ENCODE measurements around the gene AIDA.

AIDA gene

DNA sequence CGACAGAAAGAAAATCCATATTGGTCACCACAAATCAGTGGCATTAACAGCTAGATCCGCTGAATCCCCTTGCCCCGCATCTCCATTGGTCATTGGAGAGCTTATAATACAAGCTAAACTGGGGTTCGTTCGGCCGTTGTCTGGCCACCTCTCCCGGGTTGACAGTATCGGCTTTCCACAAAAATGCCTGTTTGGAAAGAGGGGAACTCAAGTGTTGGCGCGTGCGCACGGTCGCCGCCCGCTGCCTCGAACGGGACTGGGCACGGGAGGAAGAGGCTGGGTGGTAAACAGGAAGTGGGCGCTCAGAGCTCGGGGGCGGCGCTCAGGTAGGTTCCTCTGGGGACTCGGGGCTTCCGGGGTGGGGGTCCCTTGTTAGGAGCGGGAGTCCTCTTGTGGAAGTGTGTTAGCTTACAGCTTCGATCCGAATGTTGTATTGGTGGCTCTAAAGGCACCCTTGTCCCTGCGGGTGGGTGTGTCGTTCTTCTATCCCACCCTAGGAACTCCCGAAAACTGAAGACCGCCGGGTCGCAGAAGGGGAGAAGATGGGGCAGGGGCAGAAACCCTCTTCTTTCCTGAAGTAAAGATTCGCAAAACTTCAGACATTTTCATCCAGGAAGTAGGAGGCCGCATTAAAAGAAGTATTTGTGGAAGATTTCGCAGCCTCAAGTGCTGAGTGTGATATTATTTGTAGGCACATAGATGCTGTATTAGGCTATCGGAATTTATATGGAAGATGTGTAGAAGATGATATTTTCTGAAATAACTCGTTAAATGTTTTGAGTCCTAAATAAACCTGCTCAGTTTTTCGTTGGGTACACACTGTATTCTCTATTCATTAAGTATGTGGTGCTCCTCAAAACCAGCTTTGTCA is 1.0 kb upstream of the AIDA start:
- H3K27me3 ChIP-seq (ENCODE audit: control insufficient read depth in 5 of 5, insufficient read depth in 4 of 5, low read length in 5 of 5) = no peaks in the 10 kb centered on the region
- H3K4me3 ChIP-seq (ENCODE audit: low read depth in 1 of 5, low read length in 5 of 5) = peak overlapping the region; percentile 81 to 100 (median 99)
- no peaks in the 10 kb centered on the region for H3K9me3 ChIP-seq (ENCODE audit: control insufficient read depth in 5 of 5, low read length in 5 of 5)

DNA sequence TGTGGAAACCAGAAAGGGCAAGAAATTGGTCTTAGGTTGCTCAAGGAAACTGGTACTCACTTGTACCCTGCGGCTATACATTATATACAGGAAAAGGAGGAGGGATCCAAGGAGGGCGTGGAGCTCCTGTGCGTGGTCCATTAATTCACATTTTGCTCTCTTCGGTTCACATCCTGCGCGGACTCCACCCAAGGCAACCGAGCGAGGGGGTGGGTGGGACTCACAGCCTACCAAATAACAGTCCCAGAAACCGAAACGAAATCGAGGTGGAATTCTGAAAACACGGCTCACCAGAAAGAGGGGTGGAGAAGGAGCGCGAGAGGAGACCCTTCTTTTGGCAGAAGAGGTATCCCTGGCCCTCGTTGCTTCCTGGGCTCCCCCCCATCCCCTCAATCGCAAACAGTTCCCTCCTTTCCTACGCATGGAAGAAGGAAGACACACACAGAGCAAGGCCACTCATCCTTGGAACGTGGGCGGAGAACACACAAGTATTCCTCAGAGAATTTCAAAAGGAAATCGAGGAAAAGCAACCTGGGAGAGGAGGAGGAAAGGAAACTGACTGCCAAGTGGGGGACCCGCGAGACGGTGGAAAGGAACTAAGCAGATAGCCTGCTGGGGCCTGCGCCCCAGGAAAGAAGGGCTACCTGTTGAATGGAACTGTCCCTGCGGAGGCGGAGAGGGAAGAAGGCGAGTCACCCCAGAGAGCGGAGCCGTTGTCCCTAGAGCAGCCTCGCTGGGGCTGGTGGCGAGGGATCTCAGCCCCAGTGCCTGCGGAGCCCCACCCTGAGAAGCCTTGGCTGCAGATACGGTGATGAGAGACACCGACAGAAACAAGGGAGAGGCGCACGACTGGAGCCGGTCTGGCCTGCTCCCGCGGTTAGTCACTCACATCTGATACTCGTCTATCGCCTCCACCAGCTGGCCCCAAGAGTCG is 705 bp downstream of the AIDA start:
- H3K9me3 ChIP-seq (ENCODE audit: control insufficient read depth in 5 of 5, low read length in 5 of 5) = no peaks in the 10 kb centered on the region
- H3K27me3 ChIP-seq (ENCODE audit: control insufficient read depth in 5 of 5, insufficient read depth in 4 of 5, low read length in 5 of 5) = no peaks in the 10 kb centered on the region
- peak overlapping the region; percentile 98 for H3K27ac ChIP-seq (ENCODE audit: low read depth, low read length)
- peak overlapping the region; percentile 99 to 100 (median 99) for H3K4me3 ChIP-seq (ENCODE audit: low read depth in 1 of 5, low read length in 5 of 5)
- peak overlapping the region; percentile 89 to 97 (median 94) for H3K9ac ChIP-seq (ENCODE audit: low read length in 5 of 5)
- peaks cover 0 to 38% (median 33%) of the 10 kb centered on the region in 5 donors for H3K4me1 ChIP-seq (ENCODE audit: control insufficient read depth in 5 of 5, insufficient read depth in 5 of 5, low read length in 5 of 5)
- peaks cover 2 to 7% (median 5%) of the 10 kb centered on the region in 5 donors for H3K36me3 ChIP-seq (ENCODE audit: control insufficient read depth in 5 of 5, insufficient read depth in 5 of 5, low read length in 5 of 5)

More for the DNA sequence above, 1.0 kb upstream of the AIDA start:
- peaks cover 0 to 38% (median 33%) of the 10 kb centered on the region in 5 donors for H3K4me1 ChIP-seq (ENCODE audit: control insufficient read depth in 5 of 5, insufficient read depth in 5 of 5, low read length in 5 of 5)
- H3K36me3 ChIP-seq (ENCODE audit: control insufficient read depth in 5 of 5, insufficient read depth in 5 of 5, low read length in 5 of 5) = peaks cover 4 to 22% (median 13%) of the 10 kb centered on the region in 5 donors
- H3K27ac ChIP-seq (ENCODE audit: low read depth, low read length) = peak overlapping the region; percentile 99
- peak overlapping the region; percentile 89 to 97 (median 94) for H3K9ac ChIP-seq (ENCODE audit: low read length in 5 of 5)

DNA sequence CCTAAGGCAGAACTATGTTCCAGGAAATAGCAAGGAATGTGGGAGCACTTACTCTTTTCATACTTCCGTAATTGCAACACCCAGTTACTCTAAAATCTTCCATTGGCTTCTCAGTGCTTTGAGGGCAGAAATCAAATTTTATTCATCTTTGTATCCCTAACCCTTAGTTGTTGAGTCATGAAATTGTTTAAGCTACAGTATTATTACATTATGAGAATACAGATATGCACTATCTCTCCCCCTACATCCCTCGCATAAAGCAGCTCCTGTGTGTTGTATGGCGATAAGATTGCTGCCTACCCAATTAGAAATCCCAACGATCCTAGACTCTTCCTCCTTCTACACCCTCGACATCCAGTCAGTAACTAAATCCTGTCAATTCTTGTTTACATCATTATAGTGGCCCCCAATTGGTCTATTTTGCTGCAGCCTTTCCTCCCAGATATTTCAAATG is 2.6 kb downstream of the AIDA start:
- no peaks in the 10 kb centered on the region for H3K36me3 ChIP-seq (ENCODE audit: control insufficient read depth in 5 of 5, insufficient read depth in 5 of 5, low read length in 5 of 5)
- H3K4me3 ChIP-seq (ENCODE audit: low read depth in 1 of 5, low read length in 5 of 5) = no peak overlapping the region
- no peaks in the 10 kb centered on the region for H3K9me3 ChIP-seq (ENCODE audit: control insufficient read depth in 5 of 5, low read length in 5 of 5)
- H3K27me3 ChIP-seq (ENCODE audit: control insufficient read depth in 5 of 5, insufficient read depth in 4 of 5, low read length in 5 of 5) = no peaks in the 10 kb centered on the region
- peak overlapping the region in 1 of 5 donors; percentile 9 for H3K9ac ChIP-seq (ENCODE audit: low read length in 5 of 5)
- peak overlapping the region; percentile 98 for H3K27ac ChIP-seq (ENCODE audit: low read depth, low read length)
- H3K4me1 ChIP-seq (ENCODE audit: control insufficient read depth in 5 of 5, insufficient read depth in 5 of 5, low read length in 5 of 5) = peaks cover 0 to 38% (median 33%) of the 10 kb centered on the region in 5 donors

DNA sequence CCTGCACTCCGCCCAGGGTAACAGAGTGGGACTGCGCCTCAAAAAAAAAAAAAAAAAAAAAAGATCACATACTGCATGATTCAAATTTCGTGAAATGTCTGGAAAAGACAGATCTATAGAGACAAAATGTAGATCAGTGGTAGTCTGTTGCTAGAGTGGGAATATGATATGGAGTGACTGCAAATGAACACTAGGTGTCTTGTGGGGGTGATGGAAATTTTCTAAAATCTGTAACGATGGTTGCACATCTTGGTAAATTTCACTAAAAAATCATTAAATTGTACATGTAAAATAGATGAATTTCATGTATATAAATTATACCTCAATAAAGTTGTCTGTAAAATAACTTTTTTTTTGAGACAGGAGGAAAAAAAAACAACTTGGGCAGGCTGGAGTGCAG is 5.5 kb downstream of the AIDA start:
- Histone ChIP-seq H3K36me3 (ENCODE audit: control insufficient read depth in 5 of 5, insufficient read depth in 5 of 5, low read length in 5 of 5) (peaks cover 0 to 10% (median 10%) of the 10 kb centered on the region in 5 donors), H3K4me1 (ENCODE audit: control insufficient read depth in 5 of 5, insufficient read depth in 5 of 5, low read length in 5 of 5) (peaks cover 0 to 26% (median 24%) of the 10 kb centered on the region in 5 donors), H3K9ac (ENCODE audit: low read length in 5 of 5) (no peak overlapping the region), H3K4me3 (ENCODE audit: low read depth in 1 of 5, low read length in 5 of 5) (no peak overlapping the region), H3K27me3 (ENCODE audit: control insufficient read depth in 5 of 5, insufficient read depth in 4 of 5, low read length in 5 of 5) (no peaks in the 10 kb centered on the region), H3K9me3 (ENCODE audit: control insufficient read depth in 5 of 5, low read length in 5 of 5) (peaks cover 0 to 6% (median 4%) of the 10 kb centered on the region in 5 donors), H3K27ac (ENCODE audit: low read depth, low read length) (no peak overlapping the region)

DNA sequence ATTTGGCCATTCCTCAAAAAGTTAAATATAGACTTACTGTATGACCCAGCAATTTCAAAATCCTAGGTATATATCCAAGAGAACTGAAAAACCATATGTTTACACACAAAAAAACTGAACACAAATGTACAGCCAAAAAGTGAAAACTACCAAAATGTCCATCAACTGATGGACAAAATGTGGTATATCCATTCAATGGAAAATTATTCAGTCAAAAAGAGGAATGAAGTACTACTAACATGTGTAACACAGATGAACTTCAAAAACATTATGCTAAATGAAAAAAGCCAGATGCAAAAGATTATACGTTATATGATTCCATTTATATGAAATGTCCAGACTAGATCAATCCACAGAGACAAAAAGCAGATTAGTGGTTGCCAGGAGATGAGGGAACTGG is 8.0 kb downstream of the AIDA start:
- H3K4me3 ChIP-seq (ENCODE audit: low read depth in 1 of 5, low read length in 5 of 5) = no peak overlapping the region
- H3K4me1 ChIP-seq (ENCODE audit: control insufficient read depth in 5 of 5, insufficient read depth in 5 of 5, low read length in 5 of 5) = peaks cover 0 to 4% (median under 1%) of the 10 kb centered on the region in 5 donors
- H3K27ac ChIP-seq (ENCODE audit: low read depth, low read length) = no peak overlapping the region
- peaks cover 2 to 18% (median 13%) of the 10 kb centered on the region in 5 donors for H3K36me3 ChIP-seq (ENCODE audit: control insufficient read depth in 5 of 5, insufficient read depth in 5 of 5, low read length in 5 of 5)
- H3K9ac ChIP-seq (ENCODE audit: low read length in 5 of 5) = no peak overlapping the region
- H3K9me3 ChIP-seq (ENCODE audit: control insufficient read depth in 5 of 5, low read length in 5 of 5) = peaks cover 0 to 6% (median 4%) of the 10 kb centered on the region in 5 donors
- no peaks in the 10 kb centered on the region for H3K27me3 ChIP-seq (ENCODE audit: control insufficient read depth in 5 of 5, insufficient read depth in 4 of 5, low read length in 5 of 5)

DNA sequence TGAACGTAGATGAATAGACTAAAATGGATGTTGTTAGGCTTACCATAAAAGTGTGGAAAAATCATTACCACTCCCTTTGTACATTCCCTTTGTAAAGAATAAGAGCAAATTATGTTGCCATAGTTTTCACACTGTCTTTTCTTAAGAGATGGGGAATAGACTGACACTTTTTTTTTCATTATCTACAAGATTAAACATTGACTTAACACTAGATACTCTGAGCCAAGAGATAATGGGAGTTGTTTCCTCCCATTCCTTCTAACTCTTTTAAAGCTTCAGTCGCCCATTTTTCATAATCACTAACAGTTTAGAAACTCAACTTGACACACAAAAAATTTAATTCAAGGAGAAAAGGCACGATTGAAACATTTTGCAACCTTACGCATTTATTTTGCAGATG is 10.1 kb downstream of the AIDA start:
- Histone ChIP-seq H3K27ac (ENCODE audit: low read depth, low read length) (no peak overlapping the region), H3K36me3 (ENCODE audit: control insufficient read depth in 5 of 5, insufficient read depth in 5 of 5, low read length in 5 of 5) (peaks cover 2 to 22% (median 15%) of the 10 kb centered on the region in 5 donors), H3K9me3 (ENCODE audit: control insufficient read depth in 5 of 5, low read length in 5 of 5) (peaks cover 0 to 6% (median 4%) of the 10 kb centered on the region in 5 donors), H3K4me1 (ENCODE audit: control insufficient read depth in 5 of 5, insufficient read depth in 5 of 5, low read length in 5 of 5) (peaks cover 0 to 7% (median 2%) of the 10 kb centered on the region in 5 donors), H3K4me3 (ENCODE audit: low read depth in 1 of 5, low read length in 5 of 5) (no peak overlapping the region), H3K9ac (ENCODE audit: low read length in 5 of 5) (no peak overlapping the region), H3K27me3 (ENCODE audit: control insufficient read depth in 5 of 5, insufficient read depth in 4 of 5, low read length in 5 of 5) (no peaks in the 10 kb centered on the region)

DNA sequence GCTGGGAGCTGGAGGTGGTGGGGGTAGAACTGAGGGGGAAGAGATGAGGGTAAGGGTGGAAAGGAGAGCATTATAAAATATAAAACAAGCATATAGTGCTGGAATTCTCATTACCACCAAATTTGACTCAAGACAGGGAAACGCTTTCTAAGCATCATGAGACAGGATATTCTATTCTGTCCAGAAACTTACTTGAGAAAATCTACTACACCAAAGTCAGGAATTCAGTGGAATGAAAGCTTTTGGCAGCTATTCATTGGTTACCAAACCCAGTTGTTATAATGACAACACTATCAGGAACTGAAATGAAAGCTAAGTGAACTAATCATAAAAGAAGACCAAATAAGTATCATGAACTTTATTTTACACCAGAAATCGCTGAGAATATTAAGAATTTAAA is 14.5 kb downstream of the AIDA start:
- Histone ChIP-seq H3K36me3 (ENCODE audit: control insufficient read depth in 5 of 5, insufficient read depth in 5 of 5, low read length in 5 of 5) (peaks cover 2 to 27% (median 18%) of the 10 kb centered on the region in 5 donors), H3K27me3 (ENCODE audit: control insufficient read depth in 5 of 5, insufficient read depth in 4 of 5, low read length in 5 of 5) (no peaks in the 10 kb centered on the region), H3K27ac (ENCODE audit: low read depth, low read length) (peak overlapping the region; percentile 48), H3K9me3 (ENCODE audit: control insufficient read depth in 5 of 5, low read length in 5 of 5) (no peaks in the 10 kb centered on the region), H3K4me1 (ENCODE audit: control insufficient read depth in 5 of 5, insufficient read depth in 5 of 5, low read length in 5 of 5) (peaks cover 0 to 7% (median 2%) of the 10 kb centered on the region in 5 donors), H3K4me3 (ENCODE audit: low read depth in 1 of 5, low read length in 5 of 5) (no peak overlapping the region), H3K9ac (ENCODE audit: low read length in 5 of 5) (peak overlapping the region in 2 of 5 donors; percentile 20 to 46)

DNA sequence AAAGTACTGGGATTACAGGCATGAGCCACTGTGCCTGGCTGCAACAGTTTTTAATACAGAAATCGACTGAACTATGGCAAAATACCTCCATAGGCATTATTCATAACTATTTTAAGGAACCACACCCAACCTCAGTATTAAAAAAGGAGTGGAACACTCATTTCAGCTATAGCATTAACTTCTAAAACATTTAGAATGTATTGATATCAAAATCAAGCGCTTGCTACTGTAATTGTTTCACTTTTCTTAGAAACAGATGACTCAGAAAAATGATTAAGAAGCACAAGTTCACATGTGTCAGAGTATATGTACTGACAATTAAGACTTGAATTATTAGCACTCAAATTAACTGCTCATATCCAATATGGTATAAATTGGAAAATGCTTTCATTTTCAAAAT is 15.1 kb downstream of the AIDA start:
- H3K36me3 ChIP-seq (ENCODE audit: control insufficient read depth in 5 of 5, insufficient read depth in 5 of 5, low read length in 5 of 5) = peaks cover 4 to 27% (median 16%) of the 10 kb centered on the region in 5 donors
- H3K9me3 ChIP-seq (ENCODE audit: control insufficient read depth in 5 of 5, low read length in 5 of 5) = no peaks in the 10 kb centered on the region
- H3K4me1 ChIP-seq (ENCODE audit: control insufficient read depth in 5 of 5, insufficient read depth in 5 of 5, low read length in 5 of 5) = peaks cover 0 to 7% (median 2%) of the 10 kb centered on the region in 5 donors
- no peak overlapping the region for H3K4me3 ChIP-seq (ENCODE audit: low read depth in 1 of 5, low read length in 5 of 5)
- no peaks in the 10 kb centered on the region for H3K27me3 ChIP-seq (ENCODE audit: control insufficient read depth in 5 of 5, insufficient read depth in 4 of 5, low read length in 5 of 5)
- peak overlapping the region in 1 of 5 donors; percentile 46 for H3K9ac ChIP-seq (ENCODE audit: low read length in 5 of 5)
- peak overlapping the region; percentile 48 for H3K27ac ChIP-seq (ENCODE audit: low read depth, low read length)

DNA sequence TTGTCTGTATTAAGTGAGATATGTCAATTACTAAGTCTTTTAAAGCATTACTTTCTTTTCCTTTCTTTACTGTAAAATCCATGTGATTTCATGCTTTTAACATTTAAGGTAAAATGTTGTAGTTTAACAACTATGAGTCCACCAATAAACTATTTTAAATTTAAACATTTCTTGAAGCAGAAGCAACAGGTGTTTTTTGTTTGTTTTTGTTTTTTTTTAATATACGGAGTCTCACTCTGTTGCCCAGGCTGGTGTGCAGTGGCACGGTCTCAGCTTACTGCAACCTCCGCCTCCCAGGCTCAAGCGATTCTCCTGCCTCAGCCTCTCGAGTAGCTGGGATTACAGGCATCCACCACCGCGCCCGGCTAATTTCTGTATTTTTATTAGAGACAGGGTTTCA is 15.6 kb downstream of the AIDA start:
- no peaks in the 10 kb centered on the region for H3K9me3 ChIP-seq (ENCODE audit: control insufficient read depth in 5 of 5, low read length in 5 of 5)
- H3K36me3 ChIP-seq (ENCODE audit: control insufficient read depth in 5 of 5, insufficient read depth in 5 of 5, low read length in 5 of 5) = peaks cover 7 to 28% (median 16%) of the 10 kb centered on the region in 5 donors
- H3K27me3 ChIP-seq (ENCODE audit: control insufficient read depth in 5 of 5, insufficient read depth in 4 of 5, low read length in 5 of 5) = no peaks in the 10 kb centered on the region
- H3K4me1 ChIP-seq (ENCODE audit: control insufficient read depth in 5 of 5, insufficient read depth in 5 of 5, low read length in 5 of 5) = peaks cover 0 to 7% (median 2%) of the 10 kb centered on the region in 5 donors
- no peak overlapping the region for H3K4me3 ChIP-seq (ENCODE audit: low read depth in 1 of 5, low read length in 5 of 5)
- no peak overlapping the region for H3K9ac ChIP-seq (ENCODE audit: low read length in 5 of 5)
- H3K27ac ChIP-seq (ENCODE audit: low read depth, low read length) = peak overlapping the region; percentile 48
